GM20000 (cell line): ENCODE results near the gene LMNB1.
"Not testable (repeated sequence)": the region's sequence is repeated elsewhere in the genome, so short reads cannot be mapped to it uniquely, and the experiment has no call there.

Experiments
- DNase-seq: peaks from one replicate; pipeline ENCODE4 v3.0.0; 2012; ENCODE audit warnings: low spot score
- TF ChIP-seq, protein P1 (sequence below): IDR thresholded peaks from 2 replicates; pipeline ENCODE4 v1.5.1; 2012; ENCODE audit warnings: mild to moderate bottlenecking, control low read depth; ENCODE audit errors: extremely low read depth, missing control alignments

The LMNB1 gene

GRCh38 chr5:126836778-126837177 lies 59.8 kb downstream of the LMNB1 start:
- TF ChIP-seq, protein P1, sequence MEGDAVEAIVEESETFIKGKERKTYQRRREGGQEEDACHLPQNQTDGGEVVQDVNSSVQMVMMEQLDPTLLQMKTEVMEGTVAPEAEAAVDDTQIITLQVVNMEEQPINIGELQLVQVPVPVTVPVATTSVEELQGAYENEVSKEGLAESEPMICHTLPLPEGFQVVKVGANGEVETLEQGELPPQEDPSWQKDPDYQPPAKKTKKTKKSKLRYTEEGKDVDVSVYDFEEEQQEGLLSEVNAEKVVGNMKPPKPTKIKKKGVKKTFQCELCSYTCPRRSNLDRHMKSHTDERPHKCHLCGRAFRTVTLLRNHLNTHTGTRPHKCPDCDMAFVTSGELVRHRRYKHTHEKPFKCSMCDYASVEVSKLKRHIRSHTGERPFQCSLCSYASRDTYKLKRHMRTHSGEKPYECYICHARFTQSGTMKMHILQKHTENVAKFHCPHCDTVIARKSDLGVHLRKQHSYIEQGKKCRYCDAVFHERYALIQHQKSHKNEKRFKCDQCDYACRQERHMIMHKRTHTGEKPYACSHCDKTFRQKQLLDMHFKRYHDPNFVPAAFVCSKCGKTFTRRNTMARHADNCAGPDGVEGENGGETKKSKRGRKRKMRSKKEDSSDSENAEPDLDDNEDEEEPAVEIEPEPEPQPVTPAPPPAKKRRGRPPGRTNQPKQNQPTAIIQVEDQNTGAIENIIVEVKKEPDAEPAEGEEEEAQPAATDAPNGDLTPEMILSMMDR: no peak
- DNase-seq: no peak

- DNase-seq: no peak
- TF ChIP-seq, protein P1: no peak
Observed at GRCh38 chr5:126837242-126837641, 60.3 kb downstream of the LMNB1 start.

GRCh38 chr5:126837906-126838539 lies 61.1 kb downstream of the LMNB1 start:
- DNase-seq: no peak
- TF ChIP-seq, protein P1: no peak

DNA sequence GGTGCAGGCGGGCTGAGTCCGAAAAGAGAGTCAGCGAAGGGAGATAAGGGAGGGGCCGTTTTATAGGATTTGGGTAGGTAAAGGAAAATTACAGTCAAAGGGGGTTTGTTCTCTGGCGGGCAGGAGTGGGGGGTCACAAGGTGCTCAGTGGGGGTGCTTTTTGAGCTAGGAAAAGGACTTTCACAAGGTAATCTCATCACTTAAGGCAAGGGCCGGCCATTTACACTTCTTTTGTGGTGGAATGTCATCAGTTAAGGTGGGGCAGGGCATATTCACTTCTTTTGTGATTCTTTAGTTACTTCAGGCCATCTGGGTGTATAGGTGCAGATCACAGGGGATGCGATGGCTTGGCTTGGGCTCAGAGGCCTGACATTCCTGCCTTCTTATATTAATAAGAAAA lies 62.5 kb downstream of the LMNB1 start:
- DNase-seq: not testable (repeated sequence)

DNA sequence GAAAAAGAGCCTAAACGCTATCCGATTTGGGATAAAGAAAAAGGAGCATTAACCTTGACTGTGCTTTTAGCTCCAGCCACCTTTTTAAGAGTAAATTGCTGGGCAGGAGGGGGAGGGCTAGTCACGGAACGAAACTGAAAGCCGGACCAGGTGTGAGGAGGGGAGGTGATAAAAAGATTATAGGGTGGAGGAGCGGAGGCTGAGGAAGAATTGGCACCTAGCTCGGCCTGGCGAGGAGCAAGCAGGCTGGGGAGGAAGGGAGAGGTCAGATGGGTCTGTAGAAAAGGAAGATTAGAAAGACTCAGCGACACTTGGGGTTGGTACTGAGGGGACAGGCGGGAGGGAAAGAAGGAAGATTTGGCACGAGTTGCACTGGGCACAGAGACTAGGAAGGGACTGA lies 66.4 kb downstream of the LMNB1 start:
- not testable (repeated sequence) for DNase-seq

- peak; percentile 79 for DNase-seq
Observed at GRCh38 chr5:126845470-126846070, 68.6 kb downstream of the LMNB1 start.

- DNase-seq: no peak
- TF ChIP-seq, protein P1: no peak
Observed at GRCh38 chr5:126846344-126846743, 69.4 kb downstream of the LMNB1 start.

DNA sequence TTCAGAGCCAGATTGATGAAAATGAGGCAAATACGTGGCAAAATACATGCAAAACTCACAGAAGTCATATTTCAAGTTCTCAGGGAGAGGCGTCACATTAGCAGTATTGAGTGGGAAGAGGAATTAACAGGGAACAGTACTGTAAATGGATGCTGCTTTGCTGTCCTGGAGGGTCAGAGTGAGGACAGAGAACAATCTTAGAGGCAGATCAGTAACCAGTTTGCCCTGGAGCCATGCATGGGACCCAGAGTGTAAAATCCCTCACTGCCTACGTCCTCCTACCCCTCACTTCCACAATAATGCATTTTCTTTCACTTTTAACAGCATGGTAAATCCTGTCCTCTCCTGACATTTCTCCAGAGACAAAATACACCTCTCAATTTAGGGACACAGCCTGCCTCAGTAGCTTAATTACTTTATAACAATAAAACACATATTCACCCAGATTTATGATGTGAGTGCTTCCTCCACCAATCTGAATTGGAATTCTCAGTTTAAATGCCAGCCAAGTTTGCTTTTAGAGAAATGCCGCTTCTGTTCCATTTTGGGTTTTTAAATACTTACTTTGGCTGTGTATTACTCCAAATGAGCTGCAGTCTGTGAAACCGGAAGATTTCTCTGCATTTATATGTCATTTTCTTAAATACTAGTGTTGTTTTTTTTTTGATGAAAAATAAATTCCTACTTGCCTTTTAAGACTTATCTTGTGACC lies 70.0 kb downstream of the LMNB1 start:
- TF ChIP-seq, protein P1: no peak
- DNase-seq: no peak

- TF ChIP-seq, protein P1: no peak
Observed at GRCh38 chr5:126847456-126847820, 70.5 kb downstream of the LMNB1 start.

More at GRCh38 chr5:126847456-126847820, 70.5 kb downstream of the LMNB1 start:
- DNase-seq: no peak
